ENCODE results near the gene ITGB7. TPM values are rescaled to one million over a fixed set of nuclear protein-coding genes. Genes with fewer than 3 reads are reported as not detected.

Gene ITGB7
- total and polyA plus RNA-seq, 10 of the 15 experiments (the other 5 are each of a cell fraction or from before 2014, with no cell fraction given), result 54.5 to 487 (median 252) TPM

- Histone ChIP-seq H4K20me1 (ENCODE audit: control insufficient read depth, insufficient read depth) (no peaks in the 10 kb centered on the region), H3K27me3 (replicated peaks in 1 of 2; ENCODE audit: control insufficient read depth in 2 of 2, insufficient read depth in 2 of 2, low read length in 1 of 2) (no peaks in the 10 kb centered on the region), H3K27ac (ENCODE audit: control insufficient read depth, insufficient read depth) (no peak overlapping the region), H3K4me3 (no peak overlapping the region), H3K4me1 (ENCODE audit: control insufficient read depth, insufficient read depth, low read length) (no peaks in the 10 kb centered on the region), H3K79me2 (ENCODE audit: control insufficient read depth, insufficient read depth, low read length) (peaks cover 7% of the 10 kb centered on the region), H3K36me3 (ENCODE audit: control insufficient read depth in 2 of 2, insufficient read depth in 2 of 2, low read length in 1 of 2) (peaks cover 12 to 28% of the 10 kb centered on the region in 2 experiments; a peak in 3 of 4 replicates), H3K9me3 (replicated peaks; ENCODE audit: control insufficient read depth, insufficient read depth, low read length) (no peaks in the 10 kb centered on the region), H3K9ac (ENCODE audit: control insufficient read depth, insufficient read depth, low read length) (no peak overlapping the region), H3K4me2 (ENCODE audit: control insufficient read depth, insufficient read depth) (no peak overlapping the region), H2AFZ (ENCODE audit: control insufficient read depth, low read depth, low read length) (no peak overlapping the region)
- no peak for TF ChIP-seq SP1 (IDR thresholded peaks at IDR 0.05; ENCODE audit: low read depth, low read length)
- peak; percentile 68 for TF ChIP-seq POLR2A (IDR thresholded peaks at IDR 0.05; ENCODE audit: low read depth, low read length)
- no peak for TF ChIP-seq BACH1 (IDR thresholded peaks at IDR 0.05; ENCODE audit: borderline replicate concordance)
- TF ChIP-seq RB1 (IDR thresholded peaks at IDR 0.05; ENCODE audit: borderline replicate concordance), result no peak
- no peak for TF ChIP-seq MXI1 (IDR thresholded peaks at IDR 0.05; ENCODE audit: low read depth, low read length)
- SMC1A ChIA-PET (ENCODE audit: uncharacterized antibody, unreplicated experiment), result interaction anchor here (0.8 to 5.3 kb wide), 10 partner anchors 10 to 121 kb away, joined by 3 to 19 read pairs (median 6); no protein-coding TSS in a partner anchor
- no peak for ATAC-seq
- CTCF ChIA-PET, result interaction anchor here (0.5 to 6.7 kb wide), 17 partner anchors 8 to 137 kb away, joined by 3 to 89 read pairs (median 4); partner anchors contain the start of genes AAAS, ESPL1 and PFDN5
- intact Hi-C loops (cut with micrococcal nuclease; ENCODE audit: unreplicated experiment), result no loop called here
- RAD21 ChIA-PET (ENCODE audit: unreplicated experiment), result interaction anchor here (0.9 to 1.8 kb wide), 6 partner anchors 18 to 101 kb away, joined by 3 to 7 read pairs (median 4); no protein-coding TSS in a partner anchor
- no peak for DNase-seq (ENCODE audit: low read depth, low spot score)
- FAIRE-seq, result no peak
- POLR2A ChIA-PET, result interaction anchor here (0.6 to 1.6 kb wide), 7 partner anchors 8 to 1094 kb away, joined by 3 to 6 read pairs (median 3); partner anchors contain the start of gene MYG1
- no TSS peak for BruUV-seq (replicated peaks)
- in situ Hi-C loops (cut with MboI), result no loop called here
- 97% methylated on average over 15 of the region's 15 CpGs for WGBS (ENCODE audit: insufficient coverage, insufficient replicate concordance, low lambda C conversion rate, missing lambda C conversion rate)
These were observed 19.7 kb downstream of the ITGB7 start for GRCh38 chr12:53187145-53187899.

- no peak for FAIRE-seq
- Histone ChIP-seq H3K27me3 (replicated peaks in 1 of 2; ENCODE audit: control insufficient read depth in 2 of 2, insufficient read depth in 2 of 2, low read length in 1 of 2) (no peaks in the 10 kb centered on the region), H3K9me3 (replicated peaks; ENCODE audit: control insufficient read depth, insufficient read depth, low read length) (no peaks in the 10 kb centered on the region), H3K4me3 (no peak overlapping the region), H3K79me2 (ENCODE audit: control insufficient read depth, insufficient read depth, low read length) (peaks cover 13% of the 10 kb centered on the region), H3K27ac (ENCODE audit: control insufficient read depth, insufficient read depth) (no peak overlapping the region), H4K20me1 (ENCODE audit: control insufficient read depth, insufficient read depth) (no peaks in the 10 kb centered on the region), H3K9ac (ENCODE audit: control insufficient read depth, insufficient read depth, low read length) (no peak overlapping the region), H3K4me2 (ENCODE audit: control insufficient read depth, insufficient read depth) (no peak overlapping the region), H2AFZ (ENCODE audit: control insufficient read depth, low read depth, low read length) (no peak overlapping the region), H3K4me1 (ENCODE audit: control insufficient read depth, insufficient read depth, low read length) (peaks cover 3% of the 10 kb centered on the region; the same call in 1 of the 2 replicates), H3K36me3 (ENCODE audit: control insufficient read depth in 2 of 2, insufficient read depth in 2 of 2, low read length in 1 of 2) (peaks cover 7 to 22% of the 10 kb centered on the region in 2 experiments; a peak in 3 of 4 replicates)
- ChIA-PET SMC1A (ENCODE audit: uncharacterized antibody, unreplicated experiment) (interaction anchor here (0.8 to 5.3 kb wide), 9 partner anchors 9 to 121 kb away, joined by 3 to 19 read pairs (median 7); no protein-coding TSS in a partner anchor), CTCF (interaction anchor here (0.5 to 6.7 kb wide), 14 partner anchors 9 to 135 kb away, joined by 3 to 89 read pairs (median 4); partner anchors contain the start of genes AAAS and ESPL1), RAD21 (ENCODE audit: unreplicated experiment) (interaction anchor here (0.9 to 1.8 kb wide), 3 partner anchors 26 to 28 kb away, joined by 3 to 7 read pairs (median 4); no protein-coding TSS in a partner anchor), POLR2A (interaction anchor here (0.7 to 1.6 kb wide), 4 partner anchors 9 to 54 kb away, joined by 3 to 6 read pairs (median 3); no protein-coding TSS in a partner anchor)
- no TSS peak for BruUV-seq (replicated peaks)
- intact Hi-C loops (cut with micrococcal nuclease; ENCODE audit: unreplicated experiment), result no loop called here
- DNase-seq (ENCODE audit: low read depth, low spot score), result no peak
- WGBS (ENCODE audit: insufficient coverage, insufficient replicate concordance, low lambda C conversion rate, missing lambda C conversion rate), result 94% methylated on average over 4 of the region's 4 CpGs
- in situ Hi-C loops (cut with MboI), result no loop called here
- ATAC-seq, result no peak
- TF ChIP-seq YBX1 (IDR thresholded peaks at IDR 0.05), result no peak
- no peak for TF ChIP-seq HDAC2 (IDR thresholded peaks at IDR 0.05)
- TF ChIP-seq MYB (IDR thresholded peaks at IDR 0.05; ENCODE audit: borderline replicate concordance, low read depth, low read length), result no peak
- no peak for TF ChIP-seq ZSCAN29 (IDR thresholded peaks at IDR 0.05)
- TF ChIP-seq SUPT20H (IDR thresholded peaks at IDR 0.05; ENCODE audit: borderline replicate concordance, control insufficient read depth, low read depth, low read length), result no peak
- TF ChIP-seq PAX5 (IDR thresholded peaks at IDR 0.05; ENCODE audit: borderline replicate concordance, low read depth, low read length), result no peak
- TF ChIP-seq TAF1 (IDR thresholded peaks at IDR 0.05; ENCODE audit: borderline replicate concordance, low read depth, low read length), result no peak
- no peak for TF ChIP-seq ESRRA (IDR thresholded peaks at IDR 0.05; ENCODE audit: low read length)
- no peak for TF ChIP-seq STAT3 (IDR thresholded peaks at IDR 0.05; ENCODE audit: low read depth, low read length)
- TF ChIP-seq SREBF1 (IDR thresholded peaks at IDR 0.05; ENCODE audit: low read length), result no peak
- TF ChIP-seq POU2F2 (IDR thresholded peaks at IDR 0.05; ENCODE audit: borderline replicate concordance, low read depth, low read length), result no peak
- TF ChIP-seq ASH2L (IDR thresholded peaks at IDR 0.05; ENCODE audit: borderline replicate concordance, low read depth), result no peak
- no peak for TF ChIP-seq CREM (IDR thresholded peaks at IDR 0.05; ENCODE audit: low read depth)
- TF ChIP-seq EGR1 (IDR thresholded peaks at IDR 0.05; ENCODE audit: borderline replicate concordance in 1 of 2, low read depth in 2 of 2, low read length in 2 of 2), result no peak
- no peak for TF ChIP-seq CREB1 (IDR thresholded peaks at IDR 0.05; ENCODE audit: low read depth)
These were observed 20.3 kb downstream of the ITGB7 start for GRCh38 chr12:53186745-53187144.

All from GM12878 (cell line).